ENCODE measurements around the gene AUP1. TPM values are rescaled to one million over a fixed set of nuclear protein-coding genes. Genes with fewer than 3 reads are reported as not detected.
A peak's percentile ranks its signal among the peaks of the same experiment; 100 is the strongest.

AUP1 gene
- total and polyA plus RNA-seq, 9 of the 15 experiments (the other 6 are each of a cell fraction or from before 2014, with no cell fraction given): 70.7 to 245 (median 165) TPM

DNA sequence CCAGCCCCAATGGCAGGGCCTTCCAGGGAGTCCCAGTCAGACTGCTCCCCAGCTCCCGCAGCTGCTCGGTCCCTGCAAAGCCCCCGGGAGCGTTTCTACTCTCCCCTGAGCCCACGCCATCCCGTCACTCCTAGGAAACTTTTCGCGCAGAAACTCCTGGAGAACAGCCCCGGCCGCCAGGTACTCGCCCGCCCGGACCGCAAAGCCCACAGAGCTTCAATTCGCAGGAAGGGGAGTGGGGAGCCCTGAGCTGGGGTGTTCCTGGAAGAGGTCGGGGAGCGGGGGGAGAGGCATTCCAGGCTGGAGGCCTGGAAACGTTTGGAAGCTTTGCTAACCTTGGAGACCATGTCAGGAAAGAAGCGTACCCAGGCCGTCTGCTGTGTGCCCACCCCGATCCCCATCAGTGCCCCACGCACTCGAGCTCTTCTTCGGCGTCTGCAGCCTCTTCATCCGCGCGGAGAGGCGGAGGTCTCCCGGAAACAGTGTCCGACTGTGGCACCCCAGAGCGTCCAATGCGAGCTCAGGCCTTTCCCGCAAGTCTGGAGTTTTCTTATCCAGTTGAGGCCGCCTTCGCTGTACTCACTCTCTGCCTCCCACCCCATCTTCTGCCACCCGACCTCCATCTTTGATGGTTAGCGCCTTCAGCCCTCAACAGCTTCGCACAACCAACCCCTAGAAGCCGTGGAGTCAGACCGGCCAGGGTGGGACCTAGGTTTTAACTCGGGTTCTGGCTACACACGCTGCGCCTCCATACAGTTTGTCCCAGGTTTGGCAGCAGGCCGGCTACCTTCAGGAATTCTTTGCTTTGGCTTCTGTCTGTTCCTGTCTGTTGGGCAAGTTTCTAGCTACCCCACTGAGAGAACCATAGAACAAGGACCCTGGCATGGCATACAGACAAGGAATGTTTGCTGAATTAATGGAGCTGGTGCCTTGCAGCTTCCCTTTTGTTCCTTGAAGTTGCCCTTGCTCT, 25.7 kb downstream of the AUP1 start (continued):
- TF ChIP-seq ZNF445 (CRISPR knock-in tag; IDR thresholded peaks at IDR 0.05; ENCODE audit: low read depth) (no peak), ZNF707 (CRISPR knock-in tag; conservative IDR thresholded peaks at IDR 0.05) (no peak), MYNN (IDR thresholded peaks at IDR 0.05) (no peak), MYNN (CRISPR knock-in tag; IDR thresholded peaks at IDR 0.05) (no peak), ZNF696 (CRISPR knock-in tag; conservative IDR thresholded peaks at IDR 0.05) (no peak), ESRRA (IDR thresholded peaks at IDR 0.05; ENCODE audit: borderline replicate concordance, low read depth) (no peak), SRF (CRISPR knock-in tag; IDR thresholded peaks at IDR 0.05) (0 out of 4 replicates have a peak, but pooled peaks of 1 of the 2 experiments have one; percentile 3), U2AF1 (optimal IDR thresholded peaks at IDR 0.05; ENCODE audit: low read depth, low read length) (no peak), RBM17 (IDR thresholded peaks at IDR 0.05; ENCODE audit: borderline replicate concordance, low read depth, low read length) (no peak), MYC (IDR thresholded peaks at IDR 0.05; ENCODE audit: low read depth, low read length) (no peak), MYC (CRISPR knock-in tag; IDR thresholded peaks at IDR 0.05; ENCODE audit: borderline replicate concordance, low read depth) (no peak), TAF15 (IDR thresholded peaks at IDR 0.05; ENCODE audit: low read depth, low read length) (no peak), TGIF2 (CRISPR knock-in tag; IDR thresholded peaks at IDR 0.05) (no peak), MAX (CRISPR knock-in tag; IDR thresholded peaks at IDR 0.05) (no peak), SP2 (IDR thresholded peaks at IDR 0.05; ENCODE audit: extremely low read depth, low read depth, low read length, poor library complexity, severe bottlenecking) (no peak), FOXA3 (CRISPR knock-in tag; conservative IDR thresholded peaks at IDR 0.05 in 1 of 2, IDR thresholded peaks at IDR 0.05 in 1 of 2) (no peak), POLR2H (tag; IDR thresholded peaks at IDR 0.05; ENCODE audit: low read depth) (no peak), POLR2AphosphoS5 (IDR thresholded peaks at IDR 0.05; ENCODE audit: control insufficient read depth, insufficient read depth, low read depth, low read length) (peak; percentile 35; the same call in 1 of the 2 replicates), NR4A1 (CRISPR knock-in tag; IDR thresholded peaks at IDR 0.05) (no peak), NR4A1 (tag; IDR thresholded peaks at IDR 0.05) (0 out of 2 replicates have a peak, but pooled peaks have one; percentile 46), RFX5 (IDR thresholded peaks at IDR 0.05; ENCODE audit: low read depth, low read length) (no peak), MCM2 (IDR thresholded peaks at IDR 0.05; ENCODE audit: low read depth) (no peak), MAFG (tag; conservative IDR thresholded peaks at IDR 0.05) (no peak), ZNF324 (CRISPR knock-in tag; IDR thresholded peaks at IDR 0.05) (0 out of 2 replicates have a peak, but pooled peaks have one; percentile 37), ZFP1 (CRISPR knock-in tag; IDR thresholded peaks at IDR 0.05) (no peak), NR2F6 (CRISPR knock-in tag; IDR thresholded peaks at IDR 0.05) (no peak)
- TF ChIP-seq, protein P1, sequence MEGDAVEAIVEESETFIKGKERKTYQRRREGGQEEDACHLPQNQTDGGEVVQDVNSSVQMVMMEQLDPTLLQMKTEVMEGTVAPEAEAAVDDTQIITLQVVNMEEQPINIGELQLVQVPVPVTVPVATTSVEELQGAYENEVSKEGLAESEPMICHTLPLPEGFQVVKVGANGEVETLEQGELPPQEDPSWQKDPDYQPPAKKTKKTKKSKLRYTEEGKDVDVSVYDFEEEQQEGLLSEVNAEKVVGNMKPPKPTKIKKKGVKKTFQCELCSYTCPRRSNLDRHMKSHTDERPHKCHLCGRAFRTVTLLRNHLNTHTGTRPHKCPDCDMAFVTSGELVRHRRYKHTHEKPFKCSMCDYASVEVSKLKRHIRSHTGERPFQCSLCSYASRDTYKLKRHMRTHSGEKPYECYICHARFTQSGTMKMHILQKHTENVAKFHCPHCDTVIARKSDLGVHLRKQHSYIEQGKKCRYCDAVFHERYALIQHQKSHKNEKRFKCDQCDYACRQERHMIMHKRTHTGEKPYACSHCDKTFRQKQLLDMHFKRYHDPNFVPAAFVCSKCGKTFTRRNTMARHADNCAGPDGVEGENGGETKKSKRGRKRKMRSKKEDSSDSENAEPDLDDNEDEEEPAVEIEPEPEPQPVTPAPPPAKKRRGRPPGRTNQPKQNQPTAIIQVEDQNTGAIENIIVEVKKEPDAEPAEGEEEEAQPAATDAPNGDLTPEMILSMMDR (IDR thresholded peaks at IDR 0.05 in 2 of 3, conservative IDR thresholded peaks at IDR 0.05 in 1 of 3; ENCODE audit: insufficient read depth in 2 of 3, low read depth in 1 of 3, low read length in 3 of 3): no peak

Measured in K562 (cell line).